ENCODE results near the gene BASP1. TPM values are rescaled to one million over a fixed set of nuclear protein-coding genes. Genes with fewer than 3 reads are reported as not detected.

The BASP1 gene
- 10 to 100 TPM; 10.1 to 29.6 (median 23.0) TPM for total RNA-seq

GRCh38 chr5:17217493-17218352 is at the start of gene BASP1:
Gene BASP1, plus strand, starts transcription at chr5:17217631. Its CDS starts 57,586 bp downstream, at chr5:17275217.
- Histone ChIP-seq H3K27me3 (no peaks in the 10 kb centered on the region), H3K4me3 (replicated peaks in 1 of 3) (peak within 1 kb of the TSS; percentile 57 to 70 (median 59)), H3K9me3 (no peaks in the 10 kb centered on the region), H3K27ac (peak within 1 kb of the TSS in 2 of 3 donors; percentile 56 to 63), H3K4me1 (peaks cover 0 to 6% of the 10 kb centered on the region in 2 donors), H3K36me3 (no peaks in the 10 kb centered on the region)
- DNase-seq = peak; percentile 82
- TF ChIP-seq CTCF (IDR thresholded peaks at IDR 0.05) (no peak), POLR2A (IDR thresholded peaks at IDR 0.05) (peak; percentile 29 to 90)
- WGBS, 2 donors = 1 to 3% methylated on average over 16 to 25 of the region's 89 CpGs
- intact Hi-C loops (cut with DNase I) = loop anchor here (10.0 kb wide), 1 partner anchor 1097 kb away; no protein-coding TSS in a partner anchor

- intact Hi-C loops (cut with DNase I) = no loop called here
- no peak overlapping the region for H3K27ac ChIP-seq
- no peak for TF ChIP-seq POLR2A (IDR thresholded peaks at IDR 0.05)
These were observed 47.9 kb upstream of the BASP1 start for GRCh38 chr5:17169507-17169906.

GRCh38 chr5:17172791-17173190 is 44.6 kb upstream of the BASP1 start:
- no peak overlapping the region for H3K4me3 ChIP-seq (replicated peaks in 1 of 3)
- TF ChIP-seq CTCF (IDR thresholded peaks at IDR 0.05) (no peak), POLR2A (IDR thresholded peaks at IDR 0.05) (no peak)
- intact Hi-C loops (cut with DNase I) = no loop called here
- H3K9me3 ChIP-seq = no peaks in the 10 kb centered on the region
- no peaks in the 10 kb centered on the region for H3K27me3 ChIP-seq
- 60% methylated on average over 3 of the region's 3 CpGs for WGBS, 2 donors
- H3K4me1 ChIP-seq = peaks cover 0 to 9% of the 10 kb centered on the region in 2 donors
- H3K27ac ChIP-seq = no peak overlapping the region
- no peaks in the 10 kb centered on the region for H3K36me3 ChIP-seq
- no peak for DNase-seq

More at GRCh38 chr5:17169507-17169906, 47.9 kb upstream of the BASP1 start:
- no peaks in the 10 kb centered on the region for H3K27me3 ChIP-seq
- DNase-seq = no peak
- no peaks in the 10 kb centered on the region for H3K9me3 ChIP-seq
- peaks cover 7 to 9% of the 10 kb centered on the region in 2 donors for H3K4me1 ChIP-seq
- no peaks in the 10 kb centered on the region for H3K36me3 ChIP-seq
- no peak overlapping the region for H3K4me3 ChIP-seq (replicated peaks in 1 of 3)
- WGBS, 2 donors = 47 to 53% methylated on average over 2 of the region's 2 CpGs

GRCh38 chr5:17174965-17175364 is 42.5 kb upstream of the BASP1 start:
- intact Hi-C loops (cut with DNase I) = no loop called here
- Histone ChIP-seq H3K36me3 (no peaks in the 10 kb centered on the region), H3K4me3 (replicated peaks in 1 of 3) (no peak overlapping the region), H3K27ac (no peak overlapping the region), H3K9me3 (no peaks in the 10 kb centered on the region), H3K4me1 (peaks cover 3 to 6% of the 10 kb centered on the region in 2 donors), H3K27me3 (no peaks in the 10 kb centered on the region)
- DNase-seq = no peak
- 82 to 89% methylated on average over 5 of the region's 5 CpGs for WGBS, 2 donors
- TF ChIP-seq CTCF (IDR thresholded peaks at IDR 0.05) (no peak), POLR2A (IDR thresholded peaks at IDR 0.05) (no peak)

GRCh38 chr5:17177501-17178372 is 39.7 kb upstream of the BASP1 start:
- no peaks in the 10 kb centered on the region for H3K9me3 ChIP-seq
- H3K4me1 ChIP-seq = peaks cover 0 to 6% of the 10 kb centered on the region in 2 donors
- TF ChIP-seq CTCF (IDR thresholded peaks at IDR 0.05) (no peak), POLR2A (IDR thresholded peaks at IDR 0.05) (no peak)
- DNase-seq = no peak
- H3K27me3 ChIP-seq = no peaks in the 10 kb centered on the region
- H3K4me3 ChIP-seq (replicated peaks in 1 of 3) = no peak overlapping the region
- H3K27ac ChIP-seq = no peak overlapping the region
- H3K36me3 ChIP-seq = no peaks in the 10 kb centered on the region
- 75 to 79% methylated on average over 6 of the region's 6 CpGs for WGBS, 2 donors
- intact Hi-C loops (cut with DNase I) = no loop called here
